ENCODE measurements around the gene BET1. TPM values are rescaled to one million over a fixed set of nuclear protein-coding genes. Genes with fewer than 3 reads are reported as not detected.

Gene BET1
- total RNA-seq, 1 donor from 2014 or later, result 2.4 TPM

DNA sequence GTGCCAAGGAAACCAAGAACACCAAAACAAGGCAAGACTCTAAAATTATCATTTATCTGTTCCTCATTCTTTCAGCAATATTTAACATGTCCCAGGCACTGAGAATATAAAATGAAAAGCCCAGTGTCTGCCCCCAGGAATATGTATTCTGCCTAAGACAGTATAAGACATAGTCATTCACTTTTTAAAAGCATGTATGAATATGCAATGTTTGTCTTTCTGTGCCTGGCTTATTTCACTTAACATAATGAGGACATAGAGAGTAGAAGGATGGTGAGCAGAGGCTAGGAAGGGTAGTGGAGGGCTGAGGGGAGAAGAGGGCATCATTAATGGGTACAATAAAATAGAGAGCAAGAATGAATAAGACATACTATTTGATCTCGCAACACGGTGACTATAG is 44.6 kb upstream of the BET1 start:
- Histone ChIP-seq H3K36me3 (no peaks in the 10 kb centered on the region), H3K4me3 (no peak overlapping the region), H3K27me3 (no peaks in the 10 kb centered on the region), H3K4me1 (no peaks in the 10 kb centered on the region), H3K27ac (no peak overlapping the region), H3K9me3 (no peaks in the 10 kb centered on the region)
- intact Hi-C loops (cut with DNase I), result no loop called here
- no peak for DNase-seq (ENCODE audit: low spot score in 2 of 2)
- TF ChIP-seq, protein P1, sequence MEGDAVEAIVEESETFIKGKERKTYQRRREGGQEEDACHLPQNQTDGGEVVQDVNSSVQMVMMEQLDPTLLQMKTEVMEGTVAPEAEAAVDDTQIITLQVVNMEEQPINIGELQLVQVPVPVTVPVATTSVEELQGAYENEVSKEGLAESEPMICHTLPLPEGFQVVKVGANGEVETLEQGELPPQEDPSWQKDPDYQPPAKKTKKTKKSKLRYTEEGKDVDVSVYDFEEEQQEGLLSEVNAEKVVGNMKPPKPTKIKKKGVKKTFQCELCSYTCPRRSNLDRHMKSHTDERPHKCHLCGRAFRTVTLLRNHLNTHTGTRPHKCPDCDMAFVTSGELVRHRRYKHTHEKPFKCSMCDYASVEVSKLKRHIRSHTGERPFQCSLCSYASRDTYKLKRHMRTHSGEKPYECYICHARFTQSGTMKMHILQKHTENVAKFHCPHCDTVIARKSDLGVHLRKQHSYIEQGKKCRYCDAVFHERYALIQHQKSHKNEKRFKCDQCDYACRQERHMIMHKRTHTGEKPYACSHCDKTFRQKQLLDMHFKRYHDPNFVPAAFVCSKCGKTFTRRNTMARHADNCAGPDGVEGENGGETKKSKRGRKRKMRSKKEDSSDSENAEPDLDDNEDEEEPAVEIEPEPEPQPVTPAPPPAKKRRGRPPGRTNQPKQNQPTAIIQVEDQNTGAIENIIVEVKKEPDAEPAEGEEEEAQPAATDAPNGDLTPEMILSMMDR (IDR thresholded peaks at IDR 0.05), result no peak

DNA sequence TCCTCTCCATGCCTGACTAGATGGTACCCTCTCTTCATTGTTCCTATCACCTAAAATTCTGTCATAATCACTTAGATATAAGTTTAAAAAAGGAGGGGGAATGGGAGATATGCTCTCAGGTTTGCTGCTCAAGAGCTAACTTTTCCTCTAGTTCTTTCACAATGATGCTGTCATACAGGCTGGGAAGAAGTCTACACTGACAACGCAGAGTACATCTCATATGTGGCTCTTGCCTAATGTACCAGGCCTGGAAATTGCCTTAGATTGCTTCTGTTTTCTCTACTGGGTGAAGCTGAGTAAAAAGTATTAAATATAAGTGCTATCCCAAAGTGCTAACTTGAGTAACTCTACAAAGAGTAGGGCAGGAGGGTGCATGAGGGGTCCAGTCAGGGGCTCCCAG is 43.8 kb upstream of the BET1 start:
- H3K36me3 ChIP-seq, result no peaks in the 10 kb centered on the region
- TF ChIP-seq, protein P1 (IDR thresholded peaks at IDR 0.05), result no peak
- intact Hi-C loops (cut with DNase I), result no loop called here
- no peak overlapping the region for H3K27ac ChIP-seq
- H3K9me3 ChIP-seq, result no peaks in the 10 kb centered on the region
- no peak for DNase-seq (ENCODE audit: low spot score in 2 of 2)
- H3K4me1 ChIP-seq, result no peaks in the 10 kb centered on the region
- H3K27me3 ChIP-seq, result no peaks in the 10 kb centered on the region
- no peak overlapping the region for H3K4me3 ChIP-seq

DNA sequence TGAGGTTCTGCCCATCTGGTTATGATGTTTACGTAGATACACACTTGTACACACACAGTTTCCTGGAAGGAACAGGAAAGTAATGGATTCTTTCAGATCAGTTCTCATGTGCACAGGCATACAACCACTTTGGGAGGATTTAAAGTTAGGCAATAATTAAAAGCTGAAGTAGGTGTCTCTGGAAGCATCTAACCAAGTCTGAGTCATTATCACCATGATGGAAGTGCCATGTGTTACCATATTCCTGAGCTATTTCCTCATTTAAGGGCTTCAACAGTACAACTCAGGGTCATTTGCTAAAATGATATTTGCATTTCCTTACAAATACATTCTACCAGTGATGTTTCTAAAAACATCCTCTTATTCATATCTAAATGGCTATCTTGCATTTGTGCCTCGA is 41.4 kb upstream of the BET1 start:
- no peaks in the 10 kb centered on the region for H3K27me3 ChIP-seq
- no peaks in the 10 kb centered on the region for H3K4me1 ChIP-seq
- intact Hi-C loops (cut with DNase I), result no loop called here
- DNase-seq (ENCODE audit: low spot score in 2 of 2), result no peak
- H3K9me3 ChIP-seq, result no peaks in the 10 kb centered on the region
- H3K36me3 ChIP-seq, result no peaks in the 10 kb centered on the region
- no peak overlapping the region for H3K4me3 ChIP-seq
- H3K27ac ChIP-seq, result no peak overlapping the region
- TF ChIP-seq, protein P1 (IDR thresholded peaks at IDR 0.05), result no peak

DNA sequence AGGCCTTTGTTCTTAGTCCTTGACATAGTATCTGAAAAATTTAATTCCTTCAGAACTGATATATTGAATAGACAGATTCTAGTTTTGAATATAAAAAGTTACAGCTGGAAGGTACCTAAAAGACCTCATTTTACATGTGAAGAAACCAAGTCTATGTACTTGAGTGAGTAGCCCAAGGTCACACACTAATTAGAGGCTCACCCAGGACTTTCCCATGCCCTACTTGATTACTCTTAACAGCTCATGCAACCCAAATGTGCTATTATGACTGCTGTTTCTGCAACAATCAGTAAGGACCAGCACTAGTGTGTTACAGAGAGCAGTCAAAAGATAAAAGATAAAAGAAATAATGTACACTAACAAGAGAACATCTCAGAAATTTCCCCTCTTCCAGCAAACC is 40.7 kb upstream of the BET1 start:
- Histone ChIP-seq H3K4me3 (no peak overlapping the region), H3K27ac (no peak overlapping the region), H3K9me3 (no peaks in the 10 kb centered on the region), H3K36me3 (no peaks in the 10 kb centered on the region), H3K27me3 (no peaks in the 10 kb centered on the region), H3K4me1 (no peaks in the 10 kb centered on the region)
- no peak for DNase-seq (ENCODE audit: low spot score in 2 of 2)
- intact Hi-C loops (cut with DNase I), result no loop called here
- TF ChIP-seq, protein P1 (IDR thresholded peaks at IDR 0.05), result no peak

DNA sequence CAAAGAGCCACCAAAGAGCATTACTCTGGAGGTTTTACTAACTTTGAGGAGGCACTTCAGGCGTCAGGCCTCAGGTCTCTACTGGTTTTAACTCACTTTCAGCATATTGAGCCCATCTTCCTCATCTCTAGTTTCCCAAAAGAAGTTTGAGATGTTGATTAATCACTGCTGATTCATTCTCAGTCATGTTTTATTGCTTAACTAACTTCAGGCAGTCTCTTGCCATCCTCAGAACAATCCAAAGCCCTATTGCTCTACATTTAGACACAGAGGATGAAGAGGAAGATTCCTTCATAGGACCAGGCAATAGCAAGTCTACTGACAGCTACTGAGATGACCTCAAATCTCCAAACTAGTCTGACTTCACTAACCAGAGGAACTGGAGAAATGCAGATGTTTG is 39.1 kb upstream of the BET1 start:
- Histone ChIP-seq H3K9me3 (no peaks in the 10 kb centered on the region), H3K36me3 (no peaks in the 10 kb centered on the region), H3K4me3 (no peak overlapping the region), H3K27me3 (no peaks in the 10 kb centered on the region), H3K4me1 (no peaks in the 10 kb centered on the region), H3K27ac (no peak overlapping the region)
- TF ChIP-seq, protein P1 (IDR thresholded peaks at IDR 0.05), result no peak
- intact Hi-C loops (cut with DNase I), result no loop called here
- no peak for DNase-seq (ENCODE audit: low spot score in 2 of 2)

DNA sequence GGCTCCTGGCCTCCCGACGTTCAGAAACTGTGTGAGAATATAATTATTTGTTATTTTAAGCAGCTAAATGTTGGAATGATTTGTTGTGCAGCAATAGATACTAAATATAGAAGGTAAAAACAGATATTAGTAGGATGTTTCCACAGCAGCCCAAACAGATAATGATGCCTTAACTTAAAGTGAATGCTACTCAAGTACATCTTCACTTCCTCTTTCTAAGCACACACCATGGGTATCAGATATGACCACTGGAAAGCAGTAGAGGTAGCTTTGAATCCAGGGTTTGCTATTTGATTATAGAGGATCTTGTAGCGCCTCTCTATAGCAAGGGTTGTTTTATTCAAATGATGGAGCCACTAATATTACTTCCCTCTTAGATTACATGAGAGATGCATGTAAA is 38.2 kb upstream of the BET1 start:
- no peak for DNase-seq (ENCODE audit: low spot score in 2 of 2)
- Histone ChIP-seq H3K4me1 (no peaks in the 10 kb centered on the region), H3K27ac (no peak overlapping the region), H3K27me3 (no peaks in the 10 kb centered on the region), H3K36me3 (no peaks in the 10 kb centered on the region), H3K4me3 (no peak overlapping the region), H3K9me3 (no peaks in the 10 kb centered on the region)
- TF ChIP-seq, protein P1 (IDR thresholded peaks at IDR 0.05), result no peak
- intact Hi-C loops (cut with DNase I), result no loop called here

All from ascending aorta (tissue), 2 donors.